Ishikawa (cell line): ENCODE data around the gene TLE3.

Experiments
- EGR1 ChIP-seq: IDR thresholded peaks from 2 replicates; pipeline ENCODE4 v1.6.1; 2012
- EP300 ChIP-seq: IDR thresholded peaks from 2 replicates; pipeline ENCODE4 v1.6.1; 2012; ENCODE audit warnings: borderline replicate concordance
- NFIC ChIP-seq: IDR thresholded peaks from 2 replicates; pipeline ENCODE4 v1.6.1; 2012
- TEAD4 ChIP-seq: IDR thresholded peaks from 2 replicates; pipeline ENCODE4 v1.6.1; 2012
- YY1 ChIP-seq: IDR thresholded peaks from 2 replicates; pipeline ENCODE4 v1.6.1; 2012; ENCODE audit warnings: low read depth

- TF ChIP-seq YY1 = no peak
- no peak for TF ChIP-seq TEAD4
- no peak for TF ChIP-seq EGR1
- no peak for TF ChIP-seq EP300
- no peak for TF ChIP-seq NFIC
These were observed 60.5 kb downstream of the TLE3 start for GRCh38 chr15:70037292-70037640.
